T-cell (primary cell): Measurements from ENCODE around the gene LTN1. TPM values are rescaled to one million over a fixed set of nuclear protein-coding genes. Genes with fewer than 3 reads are reported as not detected.
"Not testable (repeated sequence)": the region's sequence is repeated elsewhere in the genome, so short reads cannot be mapped to it uniquely, and the experiment has no call there.

ENCODE experiments used
- ATAC-seq, 4 experiments: fragments of 200-7000 bp in 3 of 4; fragments of 150-1000 bp in 1 of 4; cut with Tn5 transposase; replicated peaks in 1 of 4; 1 replicate in 3 of 4; 2 replicates in 1 of 4; pipeline ENCODE4 v1.10.0; 2021; ENCODE audit warnings: moderate library complexity in 3 of 4, mild to moderate bottlenecking in 2 of 4, moderate number of reproducible peaks in 1 of 4
- CTCF ChIA-PET, 2 donors: fragments of 300-600 bp; sonication (Branson Sonifier 250); formaldehyde crosslinking; loops; one replicate each; lab custom pipeline; 2022; ENCODE audit warnings: antibody characterized with exemption in 2 of 2; lab: Charles Lee
- POLR2A ChIA-PET, 2 donors: fragments of 300-600 bp; sonication (Branson Sonifier 250); formaldehyde crosslinking; loops; one replicate each; lab custom pipeline; 2022; ENCODE audit warnings: antibody characterized with exemption in 2 of 2; lab: Charles Lee
- DNase-seq, 35 experiments: peaks; one replicate each; pipeline versions ENCODE4 v3.0.0 to v3.0.0-alpha.2; 2013 to 2023
- H3K27ac ChIP-seq: one replicate; pipeline ENCODE4 v1.5.1; 2013; ENCODE audit warnings: low read length
- H3K27me3 ChIP-seq, 2 experiments: replicated peaks in 1 of 2; 1 replicate in 1 of 2; 2 replicates in 1 of 2; pipeline versions ENCODE4 v1.6.1 to v1.7.0; 2013; ENCODE audit warnings: low read length in 1 of 2, mixed read lengths in 1 of 2; ENCODE audit not compliant: control insufficient read depth in 2 of 2, insufficient read depth in 2 of 2; ENCODE audit errors: extremely low read depth in 1 of 2
- H3K36me3 ChIP-seq, 2 donors: 1 replicate in 1 of 2; 2 replicates in 1 of 2; pipeline versions ENCODE4 v1.6.1 to v1.7.0; 2013; ENCODE audit warnings: low read length in 1 of 2; ENCODE audit not compliant: control insufficient read depth in 2 of 2, insufficient read depth in 1 of 2; ENCODE audit errors: extremely low read depth in 1 of 2
- H3K4me1 ChIP-seq, 2 experiments: 1 replicate in 1 of 2; 2 replicates in 1 of 2; pipeline versions ENCODE4 v1.6.1 to v1.7.0; 2013; ENCODE audit warnings: low read length in 2 of 2, mixed read lengths in 1 of 2; ENCODE audit not compliant: insufficient read depth in 2 of 2, control insufficient read depth in 1 of 2; ENCODE audit errors: extremely low read depth in 1 of 2
- H3K4me3 ChIP-seq, 2 donors: 1 replicate in 1 of 2; 2 replicates in 1 of 2; pipeline versions ENCODE4 v1.5.1 to v1.7.0; 2013; ENCODE audit warnings: mild to moderate bottlenecking in 2 of 2, low read length in 1 of 2, moderate library complexity in 1 of 2; ENCODE audit not compliant: control insufficient read depth in 1 of 2; ENCODE audit errors: extremely low read depth in 1 of 2
- H3K9me3 ChIP-seq: 2 replicates; pipeline ENCODE4 v1.7.0; 2013
- H3K27ac Mint-ChIP-seq, 2 donors: one replicate each; pipeline ENCODE4 v1.8.0; 2020 to 2021; ENCODE audit warnings: mild to moderate bottlenecking in 2 of 2, mixed read lengths in 2 of 2
- H3K27me3 Mint-ChIP-seq, 2 donors: one replicate each; pipeline ENCODE4 v1.8.0; 2021 to 2022; ENCODE audit warnings: mixed read lengths in 2 of 2
- H3K36me3 Mint-ChIP-seq: one replicate; pipeline ENCODE4 v1.8.0; 2021; ENCODE audit warnings: mixed read lengths
- H3K4me1 Mint-ChIP-seq, 3 donors: one replicate each; pipeline ENCODE4 v1.8.0; 2020 to 2022; ENCODE audit warnings: mixed read lengths in 3 of 3, mild to moderate bottlenecking in 1 of 3
- H3K4me3 Mint-ChIP-seq, 3 donors: one replicate each; pipeline ENCODE4 v1.8.0; 2020 to 2022; ENCODE audit warnings: mild to moderate bottlenecking in 3 of 3, mixed read lengths in 3 of 3, moderate library complexity in 3 of 3
- H3K9me3 Mint-ChIP-seq, 3 donors: one replicate each; pipeline ENCODE4 v1.8.0; 2020 to 2022; ENCODE audit warnings: mixed read lengths in 3 of 3
- WGBS: methylation state at CpG from one replicate; pipeline ENCODE4 v1.1.5; 2013; ENCODE audit warnings: missing lambda C conversion rate; ENCODE audit not compliant: insufficient coverage; 5-methylcytosine and 5-hydroxymethylcytosine counted together
- total RNA-seq, 35 experiments: library from RNA in 6 of 35; stranded (reverse) in 6 of 35; fragments of 120-200 nt in 1 of 35; gene quantifications; one replicate each; pipeline versions ENCODE4 v1.2.1 to v1.2.4 and lab custom pipeline; 2013 to 2026

The LTN1 gene
- total RNA-seq, 5 donors from 2014 or later (not counting 1 experiment from before 2014, with no cell fraction given), result 23.4 to 34.1 (median 25.2) TPM

DNA sequence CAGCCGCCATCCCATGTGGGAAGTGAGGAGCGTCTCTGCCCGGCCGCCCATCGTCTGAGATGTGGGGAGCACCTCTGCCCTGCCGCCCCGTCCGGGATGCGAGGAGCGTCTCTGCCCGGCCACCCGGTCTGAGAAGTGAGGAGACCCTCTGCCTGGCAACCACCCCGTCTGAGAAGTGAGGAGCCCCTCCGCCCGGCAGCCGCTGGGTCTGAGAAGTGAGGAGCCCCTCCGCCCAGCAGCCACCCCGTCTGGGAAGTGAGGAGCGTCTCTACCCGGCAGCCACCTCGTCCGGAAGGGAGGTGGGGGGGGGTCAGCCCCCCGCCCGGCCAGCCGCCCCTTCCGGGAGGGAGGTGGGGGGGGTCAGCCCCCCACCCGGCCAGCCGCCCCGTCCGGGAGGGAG is 18.6 kb upstream of the LTN1 start:
- H3K27me3 Mint-ChIP-seq, POLR2A ChIA-PET: not testable (repeated sequence)

GRCh38 chr21:29008367-29008766 is 15.7 kb upstream of the LTN1 start:
- Mint-ChIP-seq H3K9me3 (no peaks in the 10 kb centered on the region), H3K4me3 (no peak overlapping the region), H3K36me3 (no peaks in the 10 kb centered on the region), H3K27me3 (no peaks in the 10 kb centered on the region), H3K4me1 (peaks cover 0 to 8% (median 2%) of the 10 kb centered on the region in 3 donors), H3K27ac (peak overlapping the region in 1 of 2 donors; percentile 6)
- H3K4me1 ChIP-seq, result peaks cover 2% of the 10 kb centered on the region in 2 experiments
- H3K4me3 ChIP-seq, result no peak overlapping the region
- no peak overlapping the region for H3K27ac ChIP-seq
- ChIA-PET CTCF (interaction anchor here in 1 of 2 donors (0.6 kb wide), 1 partner anchor 17 kb away, joined by 6 read pairs; no protein-coding TSS in a partner anchor), POLR2A (no interaction called here)
- ATAC-seq, result no peak
- H3K36me3 ChIP-seq, result no peaks in the 10 kb centered on the region
- no CpG with 5 or more reads among the region's 3 CpGs for WGBS
- DNase-seq, result no peak
- no peaks in the 10 kb centered on the region for H3K9me3 ChIP-seq
- no peaks in the 10 kb centered on the region for H3K27me3 ChIP-seq

More for the DNA sequence above, 18.6 kb upstream of the LTN1 start:
- DNase-seq, H3K27me3 ChIP-seq, H3K4me1 Mint-ChIP-seq, H3K4me3 Mint-ChIP-seq, H3K27ac ChIP-seq, CTCF ChIA-PET, H3K36me3 ChIP-seq, H3K4me1 ChIP-seq, H3K27ac Mint-ChIP-seq, H3K36me3 Mint-ChIP-seq, H3K9me3 Mint-ChIP-seq, ATAC-seq, H3K9me3 ChIP-seq, H3K4me3 ChIP-seq: not testable (repeated sequence)
- WGBS, result 67% methylated on average over 6 of the region's 30 CpGs

- ATAC-seq (no peak), DNase-seq (no peak)
- WGBS, result no CpG with 5 or more reads among the region's 3 CpGs
- H3K27ac Mint-ChIP-seq, result peak overlapping the region in 1 of 2 donors; percentile 6
- no peak overlapping the region for H3K4me3 Mint-ChIP-seq
- no peaks in the 10 kb centered on the region for H3K9me3 Mint-ChIP-seq
- H3K4me1 ChIP-seq, result peaks cover 3 to 8% of the 10 kb centered on the region in 2 experiments
- peaks cover 1 to 9% (median 6%) of the 10 kb centered on the region in 3 donors for H3K4me1 Mint-ChIP-seq
- no peaks in the 10 kb centered on the region for H3K9me3 ChIP-seq
- no peak overlapping the region for H3K27ac ChIP-seq
- H3K27me3 Mint-ChIP-seq, result no peaks in the 10 kb centered on the region
- H3K36me3 ChIP-seq, result no peaks in the 10 kb centered on the region
- POLR2A ChIA-PET, result interaction anchor here in 1 of 2 donors (0.6 kb wide), 1 partner anchor 11 kb away, joined by 3 read pairs; the partner anchor contains the start of gene RWDD2B
- CTCF ChIA-PET, result interaction anchor here in 1 of 2 donors (0.6 kb wide), 1 partner anchor 17 kb away, joined by 6 read pairs; no protein-coding TSS in a partner anchor
- no peak overlapping the region for H3K4me3 ChIP-seq
- H3K27me3 ChIP-seq, result no peaks in the 10 kb centered on the region
- no peaks in the 10 kb centered on the region for H3K36me3 Mint-ChIP-seq
Measured at GRCh38 chr21:29007810-29008209, 15.1 kb upstream of the LTN1 start.

- Histone ChIP-seq H3K27ac (no peak overlapping the region), H3K9me3 (no peaks in the 10 kb centered on the region), H3K4me1 (peaks cover 6 to 12% of the 10 kb centered on the region in 2 experiments), H3K4me3 (no peak overlapping the region), H3K36me3 (no peaks in the 10 kb centered on the region), H3K27me3 (no peaks in the 10 kb centered on the region)
- DNase-seq, result no peak
- Mint-ChIP-seq H3K27me3 (no peaks in the 10 kb centered on the region), H3K9me3 (no peaks in the 10 kb centered on the region), H3K36me3 (no peaks in the 10 kb centered on the region), H3K4me1 (peaks cover 6 to 14% (median 12%) of the 10 kb centered on the region in 3 donors), H3K27ac (no peak overlapping the region), H3K4me3 (no peak overlapping the region)
- no peak for ATAC-seq
- WGBS, result 100% methylated on average over 1 of the region's 3 CpGs
- POLR2A ChIA-PET, result interaction anchor here in 1 of 2 donors (0.6 to 0.7 kb wide), 2 partner anchors 12 kb away, joined by 3 read pairs; partner anchors contain the start of gene RWDD2B
- CTCF ChIA-PET, result no interaction called here
Measured at GRCh38 chr21:29007135-29007534, 14.5 kb upstream of the LTN1 start.

GRCh38 chr21:29005696-29006095 is 13.0 kb upstream of the LTN1 start:
- no peaks in the 10 kb centered on the region for H3K27me3 ChIP-seq
- H3K4me3 ChIP-seq, result no peak overlapping the region
- Mint-ChIP-seq H3K27ac (no peak overlapping the region), H3K4me3 (no peak overlapping the region), H3K9me3 (no peaks in the 10 kb centered on the region), H3K4me1 (peaks cover 6 to 16% (median 14%) of the 10 kb centered on the region in 3 donors), H3K27me3 (no peaks in the 10 kb centered on the region), H3K36me3 (no peaks in the 10 kb centered on the region)
- 100% methylated on average over 1 of the region's 6 CpGs for WGBS
- DNase-seq, result no peak
- no peaks in the 10 kb centered on the region for H3K9me3 ChIP-seq
- H3K4me1 ChIP-seq, result peaks cover 6 to 13% of the 10 kb centered on the region in 2 experiments
- H3K36me3 ChIP-seq, result no peaks in the 10 kb centered on the region
- POLR2A ChIA-PET, result interaction anchor here in 1 of 2 donors (0.5 kb wide), 1 partner anchor 66 kb away, joined by 4 read pairs; no protein-coding TSS in a partner anchor
- CTCF ChIA-PET, result no interaction called here
- ATAC-seq, result no peak
- H3K27ac ChIP-seq, result no peak overlapping the region

- peak; percentile 81 to 98 (median 96) for DNase-seq
- WGBS, result under 1% methylated on average over 38 of the region's 41 CpGs
- Histone ChIP-seq H3K27ac (peak overlapping the region; percentile 95), H3K4me3 (peak overlapping the region; percentile 71 to 90), H3K4me1 (peaks cover 6 to 13% of the 10 kb centered on the region in 2 experiments), H3K9me3 (no peaks in the 10 kb centered on the region), H3K27me3 (no peaks in the 10 kb centered on the region), H3K36me3 (no peaks in the 10 kb centered on the region)
- ChIA-PET POLR2A (interaction anchor here (0.5 to 1.4 kb wide), 15 partner anchors 9 to 72 kb away, joined by 3 to 106 read pairs (median 10); partner anchors contain the start of genes LTN1 (in 2 of the 2), RWDD2B (in 2 of the 2), USP16 (in 2 of the 2) and CCT8 (in 1 of the 2)), CTCF (interaction anchor here (0.6 to 1.7 kb wide), 13 partner anchors 10 to 348 kb away, joined by 3 to 19 read pairs (median 4); partner anchors contain the start of genes USP16 (in 2 of the 2), CCT8 (in 1 of the 2), LTN1 (in 1 of the 2) and RWDD2B (in 1 of the 2))
- no peaks in the 10 kb centered on the region for H3K36me3 Mint-ChIP-seq
- H3K4me1 Mint-ChIP-seq, result peaks cover 6 to 16% (median 14%) of the 10 kb centered on the region in 3 donors
- no peaks in the 10 kb centered on the region for H3K27me3 Mint-ChIP-seq
- H3K9me3 Mint-ChIP-seq, result no peaks in the 10 kb centered on the region
- peak; percentile 100 for ATAC-seq
- peak overlapping the region; percentile 96 to 99 for H3K27ac Mint-ChIP-seq
- peak overlapping the region; percentile 87 to 91 (median 90) for H3K4me3 Mint-ChIP-seq
Measured at GRCh38 chr21:29002442-29003144, 9.9 kb upstream of the LTN1 start.
